ENCODE measurements around the gene SLC25A25. TPM values are rescaled to one million over a fixed set of nuclear protein-coding genes. Genes with fewer than 3 reads are reported as not detected.

Gene SLC25A25
- total RNA-seq, 2 experiments from 2014 or later: 16.9 to 17.7 TPM

DNA sequence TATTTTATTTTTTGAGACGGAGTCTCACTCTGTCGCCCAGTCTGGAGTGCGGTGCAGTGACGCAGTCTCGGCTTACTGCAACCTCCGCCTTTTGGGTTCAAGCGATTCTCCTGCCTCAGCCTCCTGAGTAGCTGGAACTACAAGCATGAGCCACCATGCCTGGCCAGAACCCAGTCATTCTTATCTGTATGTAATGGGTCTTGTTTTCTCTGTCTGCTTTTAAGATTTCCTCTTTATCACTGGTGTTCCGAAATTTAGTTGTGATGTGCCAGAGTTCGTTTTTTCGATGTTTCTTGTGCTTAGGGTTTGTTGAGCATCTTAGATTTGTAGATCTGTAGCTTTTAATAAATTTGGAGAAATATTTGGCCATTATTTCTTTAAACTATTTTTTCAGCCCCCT is 19.2 kb downstream of the SLC25A25 start:
- no peak overlapping the region for H3K4me3 Mint-ChIP-seq
- no peak overlapping the region for H3K27ac ChIP-seq (ENCODE audit: low read depth in 1 of 2, low read length in 2 of 2)
- DNase-seq: no peak
- H3K9me3 ChIP-seq (ENCODE audit: control insufficient read depth in 1 of 2, insufficient read depth in 1 of 2, low read length in 2 of 2): no peaks in the 10 kb centered on the region
- H3K27me3 ChIP-seq (ENCODE audit: control insufficient read depth in 1 of 2, insufficient read depth in 2 of 2, low read length in 2 of 2): no peaks in the 10 kb centered on the region
- intact Hi-C loops (cut with DNase I, micrococcal nuclease): no loop called here
- TF ChIP-seq, protein P1, sequence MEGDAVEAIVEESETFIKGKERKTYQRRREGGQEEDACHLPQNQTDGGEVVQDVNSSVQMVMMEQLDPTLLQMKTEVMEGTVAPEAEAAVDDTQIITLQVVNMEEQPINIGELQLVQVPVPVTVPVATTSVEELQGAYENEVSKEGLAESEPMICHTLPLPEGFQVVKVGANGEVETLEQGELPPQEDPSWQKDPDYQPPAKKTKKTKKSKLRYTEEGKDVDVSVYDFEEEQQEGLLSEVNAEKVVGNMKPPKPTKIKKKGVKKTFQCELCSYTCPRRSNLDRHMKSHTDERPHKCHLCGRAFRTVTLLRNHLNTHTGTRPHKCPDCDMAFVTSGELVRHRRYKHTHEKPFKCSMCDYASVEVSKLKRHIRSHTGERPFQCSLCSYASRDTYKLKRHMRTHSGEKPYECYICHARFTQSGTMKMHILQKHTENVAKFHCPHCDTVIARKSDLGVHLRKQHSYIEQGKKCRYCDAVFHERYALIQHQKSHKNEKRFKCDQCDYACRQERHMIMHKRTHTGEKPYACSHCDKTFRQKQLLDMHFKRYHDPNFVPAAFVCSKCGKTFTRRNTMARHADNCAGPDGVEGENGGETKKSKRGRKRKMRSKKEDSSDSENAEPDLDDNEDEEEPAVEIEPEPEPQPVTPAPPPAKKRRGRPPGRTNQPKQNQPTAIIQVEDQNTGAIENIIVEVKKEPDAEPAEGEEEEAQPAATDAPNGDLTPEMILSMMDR (IDR thresholded peaks at IDR 0.05): no peak
- H3K27me3 Mint-ChIP-seq: no peaks in the 10 kb centered on the region
- CTCF ChIA-PET: interaction anchor here (0.6 to 1.1 kb wide), 3 partner anchors 9 to 143 kb away, joined by 3 to 4 read pairs (median 3); no protein-coding TSS in a partner anchor
- peaks cover 15% of the 10 kb centered on the region for H3K36me3 ChIP-seq (ENCODE audit: insufficient read depth, low read length)
- H3K36me3 Mint-ChIP-seq (ENCODE audit: low read depth): peaks cover 22% of the 10 kb centered on the region
- peak overlapping the region; percentile 67 for H3K27ac Mint-ChIP-seq
- H3K9me3 Mint-ChIP-seq: no peaks in the 10 kb centered on the region
- peaks cover 46% of the 10 kb centered on the region for H3K4me1 ChIP-seq (ENCODE audit: insufficient read depth, low read length)
- no peak for ATAC-seq (ENCODE audit: poor library complexity)
- POLR2A ChIA-PET: interaction anchor here (1.6 to 2.8 kb wide), 2 partner anchors 15 to 19 kb away, joined by 9 read pairs; partner anchors contain the start of genes NAIF1 and SLC25A25
- no peak overlapping the region for H3K4me3 ChIP-seq (ENCODE audit: low read length)
- peaks cover 59% of the 10 kb centered on the region for H3K4me1 Mint-ChIP-seq (ENCODE audit: low read depth)

DNA sequence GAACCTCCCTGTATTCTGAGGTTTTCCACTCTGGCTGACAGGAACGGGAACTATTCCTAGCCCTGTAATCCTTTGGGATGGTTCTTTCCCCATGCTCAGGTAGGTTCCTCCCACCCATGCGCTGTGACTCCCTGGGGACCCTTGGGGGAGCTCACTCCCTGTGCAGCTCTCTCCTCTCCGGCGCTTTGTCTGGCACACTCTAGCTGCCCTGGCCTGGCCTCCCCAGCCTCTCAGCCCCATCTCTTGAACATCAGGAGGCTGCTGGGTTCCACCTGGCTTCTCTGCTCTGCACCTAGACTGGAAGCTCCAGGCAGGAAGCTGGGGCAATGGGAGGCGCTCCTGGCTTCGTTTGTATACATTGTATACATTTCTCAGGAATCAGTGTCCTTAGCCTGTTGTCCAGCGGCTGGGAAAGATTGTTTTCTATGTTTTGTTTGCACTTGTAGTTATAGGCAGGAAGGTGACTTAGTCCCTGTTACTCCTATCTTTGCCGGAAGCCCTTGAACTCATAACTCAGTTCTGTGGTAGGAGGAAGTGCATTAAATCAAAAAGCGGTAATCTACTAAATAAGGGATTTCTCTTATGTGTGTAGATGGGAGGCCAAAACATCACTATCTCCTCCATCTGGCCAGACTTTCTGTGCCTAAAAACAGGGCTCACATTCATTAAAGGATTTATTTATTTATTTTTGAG is 20.4 kb downstream of the SLC25A25 start:
- no peaks in the 10 kb centered on the region for H3K27me3 Mint-ChIP-seq
- TF ChIP-seq, protein P1 (IDR thresholded peaks at IDR 0.05): no peak
- Histone ChIP-seq H3K36me3 (ENCODE audit: insufficient read depth, low read length) (peaks cover 19% of the 10 kb centered on the region), H3K4me1 (ENCODE audit: insufficient read depth, low read length) (peaks cover 57% of the 10 kb centered on the region), H3K27ac (ENCODE audit: low read depth in 1 of 2, low read length in 2 of 2) (peak overlapping the region; percentile 1 to 3), H3K4me3 (ENCODE audit: low read length) (no peak overlapping the region), H3K27me3 (ENCODE audit: control insufficient read depth in 1 of 2, insufficient read depth in 2 of 2, low read length in 2 of 2) (no peaks in the 10 kb centered on the region), H3K9me3 (ENCODE audit: control insufficient read depth in 1 of 2, insufficient read depth in 1 of 2, low read length in 2 of 2) (no peaks in the 10 kb centered on the region)
- peaks cover 69% of the 10 kb centered on the region for H3K4me1 Mint-ChIP-seq (ENCODE audit: low read depth)
- no peaks in the 10 kb centered on the region for H3K9me3 Mint-ChIP-seq
- H3K4me3 Mint-ChIP-seq: peak overlapping the region; percentile 13
- DNase-seq: peak in 3 of 14 experiments; percentile 44 to 55 (median 47)
- peak overlapping the region; percentile 67 for H3K27ac Mint-ChIP-seq
- ChIA-PET POLR2A (interaction anchor here (2.8 kb wide), 1 partner anchor 16 kb away, joined by 9 read pairs; no protein-coding TSS in a partner anchor), CTCF (interaction anchor here (0.6 to 1.2 kb wide), 4 partner anchors 10 to 145 kb away, joined by 3 to 4 read pairs (median 3); no protein-coding TSS in a partner anchor)
- peaks cover 21% of the 10 kb centered on the region for H3K36me3 Mint-ChIP-seq (ENCODE audit: low read depth)
- ATAC-seq (ENCODE audit: poor library complexity): peak; percentile 62
- intact Hi-C loops (cut with DNase I, micrococcal nuclease): no loop called here

DNA sequence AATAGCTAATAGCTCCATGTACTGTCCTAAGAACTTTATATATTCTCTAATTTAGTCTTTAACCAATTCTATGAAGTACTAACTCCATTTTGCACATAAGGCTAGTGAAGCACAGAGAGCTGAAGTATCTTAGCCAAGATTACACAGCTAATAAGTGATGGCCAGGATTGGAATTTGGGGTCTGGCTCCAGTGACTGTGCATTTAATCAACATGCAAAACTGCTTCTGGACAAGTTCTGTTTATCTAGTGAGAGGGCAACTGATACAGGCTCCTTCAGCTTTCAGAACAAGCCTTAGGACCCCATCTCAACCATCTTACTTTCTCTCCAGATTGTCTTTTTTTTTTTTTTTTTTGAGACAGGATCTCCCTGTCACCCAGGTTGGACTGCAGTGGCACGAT is 21.3 kb downstream of the SLC25A25 start:
- H3K36me3 Mint-ChIP-seq (ENCODE audit: low read depth): peaks cover 18% of the 10 kb centered on the region
- Histone ChIP-seq H3K27ac (ENCODE audit: low read depth in 1 of 2, low read length in 2 of 2) (no peak overlapping the region), H3K36me3 (ENCODE audit: insufficient read depth, low read length) (peaks cover 18% of the 10 kb centered on the region), H3K4me3 (ENCODE audit: low read length) (no peak overlapping the region), H3K9me3 (ENCODE audit: control insufficient read depth in 1 of 2, insufficient read depth in 1 of 2, low read length in 2 of 2) (no peaks in the 10 kb centered on the region), H3K4me1 (ENCODE audit: insufficient read depth, low read length) (peaks cover 60% of the 10 kb centered on the region), H3K27me3 (ENCODE audit: control insufficient read depth in 1 of 2, insufficient read depth in 2 of 2, low read length in 2 of 2) (no peaks in the 10 kb centered on the region)
- ATAC-seq (ENCODE audit: poor library complexity) (no peak), DNase-seq (no peak)
- H3K27ac Mint-ChIP-seq: peak overlapping the region; percentile 77
- no peak overlapping the region for H3K4me3 Mint-ChIP-seq
- ChIA-PET POLR2A (interaction anchor here (2.8 kb wide), 1 partner anchor 17 kb away, joined by 9 read pairs; no protein-coding TSS in a partner anchor), CTCF (interaction anchor here (1.2 kb wide), 1 partner anchor 134 kb away, joined by 3 read pairs; no protein-coding TSS in a partner anchor)
- H3K27me3 Mint-ChIP-seq: no peaks in the 10 kb centered on the region
- no peaks in the 10 kb centered on the region for H3K9me3 Mint-ChIP-seq
- intact Hi-C loops (cut with DNase I, micrococcal nuclease): no loop called here
- peaks cover 69% of the 10 kb centered on the region for H3K4me1 Mint-ChIP-seq (ENCODE audit: low read depth)
- TF ChIP-seq, protein P1 (IDR thresholded peaks at IDR 0.05): no peak
